Vagina (tissue), 2 donors: Measurements from ENCODE around the gene PRICKLE4. TPM values are rescaled to one million over a fixed set of nuclear protein-coding genes. Genes with fewer than 3 reads are reported as not detected.

Experiments used
- DNase-seq, 2 donors: peaks; one replicate each; pipeline ENCODE4 v3.0.0-alpha.2; 2017; ENCODE audit errors: extremely low spot score in 2 of 2
- H3K27ac ChIP-seq: fragments of 200-600 bp; sonication (generic); one replicate; pipeline ENCODE4 v1.5.1; 2019
- H3K27me3 ChIP-seq: fragments of 200-600 bp; sonication (generic); one replicate; pipeline ENCODE4 v1.5.1; 2019
- H3K36me3 ChIP-seq, 2 donors: fragments of 200-600 bp; sonication (generic); one replicate each; pipeline ENCODE4 v1.5.1; 2017 to 2019
- H3K4me1 ChIP-seq: fragments of 200-600 bp; sonication (generic); one replicate; pipeline ENCODE4 v1.5.1; 2019
- H3K4me3 ChIP-seq, 2 donors: fragments of 200-600 bp; sonication (generic); 1 replicate in 1 of 2; 2 replicates in 1 of 2; pipeline ENCODE4 v1.5.1; 2016 to 2019
- H3K9me3 ChIP-seq: fragments of 200-600 bp; sonication (generic); one replicate; pipeline ENCODE4 v1.5.1; 2019
- CTCF ChIP-seq, 3 experiments: fragments of 450-650 bp in 2 of 3; fragments of 200-600 bp in 1 of 3; sonication (generic) in 1 of 3; IDR thresholded peaks; one replicate each; pipeline ENCODE4 v1.5.1; 2017 to 2019; ENCODE audit warnings: antibody characterized with exemption in 3 of 3, mild to moderate bottlenecking in 2 of 3, moderate library complexity in 2 of 3
- POLR2A ChIP-seq, 2 donors: fragments of 450-650 bp; IDR thresholded peaks; one replicate each; pipeline ENCODE4 v1.6.1; 2017; ENCODE audit warnings: antibody characterized with exemption in 2 of 2, mild to moderate bottlenecking in 2 of 2, moderate library complexity in 2 of 2
- POLR2AphosphoS5 ChIP-seq, 2 donors: sonication (generic); formaldehyde crosslinking; IDR thresholded peaks; one replicate each; pipeline ENCODE4 v1.9.0; 2017; ENCODE audit warnings: antibody characterized with exemption in 2 of 2, mild to moderate bottlenecking in 2 of 2, low read depth in 1 of 2; ENCODE audit not compliant: insufficient read depth in 1 of 2
- intact Hi-C: fragments of 100-400 bp; cut with DNase I; formaldehyde crosslinking; loops from one replicate; pipeline ENCODE4 v1.15.1; 2023
- total RNA-seq: library from RNA; depleted of rRNA; stranded (reverse); fragments of >200 nt; gene quantifications from one replicate; pipeline ENCODE4 v1.2.3, GENCODE V29; 2016

Gene PRICKLE4
- total RNA-seq, 1 donor from 2014 or later, result 10.1 TPM

- peaks cover 55% of the 10 kb centered on the region for H3K4me1 ChIP-seq
- H3K27ac ChIP-seq, result peak overlapping the region; percentile 98
- H3K4me3 ChIP-seq, result peak overlapping the region; percentile 84 to 94
- no peaks in the 10 kb centered on the region for H3K27me3 ChIP-seq
- TF ChIP-seq POLR2AphosphoS5 (IDR thresholded peaks at IDR 0.05; ENCODE audit: insufficient read depth in 1 of 2, low read depth in 1 of 2) (no peak), CTCF (IDR thresholded peaks at IDR 0.05) (no peak), POLR2A (IDR thresholded peaks at IDR 0.05) (no peak)
- H3K36me3 ChIP-seq, result no peaks in the 10 kb centered on the region
- no peaks in the 10 kb centered on the region for H3K9me3 ChIP-seq
- no peak for DNase-seq
- intact Hi-C loops, result no loop called here
These were observed 47.2 kb upstream of the PRICKLE4 start for GRCh38 chr6:41733360-41733706.

- intact Hi-C loops, result no loop called here
- no peak for DNase-seq
- Histone ChIP-seq H3K9me3 (no peaks in the 10 kb centered on the region), H3K4me1 (peaks cover 49% of the 10 kb centered on the region), H3K27me3 (no peaks in the 10 kb centered on the region), H3K36me3 (no peaks in the 10 kb centered on the region), H3K27ac (peak overlapping the region; percentile 98), H3K4me3 (peak overlapping the region; percentile 84 to 94)
- TF ChIP-seq POLR2AphosphoS5 (IDR thresholded peaks at IDR 0.05; ENCODE audit: insufficient read depth in 1 of 2, low read depth in 1 of 2) (peak in 1 of 2 donors; percentile 71), POLR2A (IDR thresholded peaks at IDR 0.05) (peak in 1 of 2 donors; percentile 64), CTCF (IDR thresholded peaks at IDR 0.05) (no peak)
These were observed 46.6 kb upstream of the PRICKLE4 start for GRCh38 chr6:41733707-41734665.

GRCh38 chr6:41734666-41735426 is 45.7 kb upstream of the PRICKLE4 start:
- TF ChIP-seq POLR2AphosphoS5 (IDR thresholded peaks at IDR 0.05; ENCODE audit: insufficient read depth in 1 of 2, low read depth in 1 of 2) (no peak), POLR2A (IDR thresholded peaks at IDR 0.05) (no peak), CTCF (IDR thresholded peaks at IDR 0.05) (no peak)
- no peaks in the 10 kb centered on the region for H3K9me3 ChIP-seq
- peaks cover 45% of the 10 kb centered on the region for H3K4me1 ChIP-seq
- H3K36me3 ChIP-seq, result no peaks in the 10 kb centered on the region
- H3K4me3 ChIP-seq, result peak overlapping the region; percentile 84 to 94
- H3K27me3 ChIP-seq, result no peaks in the 10 kb centered on the region
- no peak for DNase-seq
- intact Hi-C loops, result no loop called here
- peak overlapping the region; percentile 98 for H3K27ac ChIP-seq

- TF ChIP-seq CTCF (IDR thresholded peaks at IDR 0.05) (peak; percentile 64 to 83 (median 76)), POLR2AphosphoS5 (IDR thresholded peaks at IDR 0.05; ENCODE audit: insufficient read depth in 1 of 2, low read depth in 1 of 2) (peak; percentile 68 to 83), POLR2A (IDR thresholded peaks at IDR 0.05) (peak in 1 of 2 donors; percentile 77)
- DNase-seq, result no peak
- no peaks in the 10 kb centered on the region for H3K27me3 ChIP-seq
- H3K4me1 ChIP-seq, result peaks cover 40% of the 10 kb centered on the region
- H3K4me3 ChIP-seq, result peak within 1 kb of the TSS; percentile 84 to 94
- H3K36me3 ChIP-seq, result no peaks in the 10 kb centered on the region
- H3K27ac ChIP-seq, result peak within 1 kb of the TSS; percentile 98
- intact Hi-C loops, result no loop called here
- H3K9me3 ChIP-seq, result no peaks in the 10 kb centered on the region
These were observed 45.0 kb upstream of the PRICKLE4 start, which contains the start of gene TFEB for GRCh38 chr6:41735427-41736185. Gene TFEB, minus strand, starts transcription at chr6:41735608. Its CDS starts 44,395 bp downstream, at chr6:41691213.
